OCI-M2 (cell line): ENCODE data around the gene ZNF507.
"Not testable (repeated sequence)": the region's sequence is repeated elsewhere in the genome, so short reads cannot be mapped to it uniquely, and the experiment has no call there.

Experiments used
- DNase-seq: peaks from one replicate; lab custom pipeline; 2025; ENCODE audit not compliant: unreplicated experiment; lab: John Stamatoyannopoulos, UW

Gene ZNF507

DNA sequence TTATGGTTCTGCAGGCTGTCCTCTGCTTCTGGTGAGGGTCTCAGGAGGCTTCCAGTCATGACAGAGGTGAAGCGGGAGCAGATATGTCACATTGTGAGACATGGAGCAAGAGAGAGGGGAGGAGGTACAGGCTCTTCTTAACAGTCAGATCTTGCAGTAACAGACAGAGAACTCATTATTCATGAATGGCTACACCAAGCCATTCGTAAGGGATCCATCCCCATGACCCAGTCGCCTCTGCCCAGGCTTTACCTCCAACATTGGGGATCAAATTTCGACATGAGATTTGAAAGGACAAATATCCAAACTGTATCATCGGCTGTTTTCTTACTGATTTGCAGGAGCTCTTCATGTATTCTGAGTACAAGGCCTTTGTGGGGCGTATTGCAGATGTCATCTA lies 21.7 kb downstream of the ZNF507 start:
- DNase-seq, result no peak

DNA sequence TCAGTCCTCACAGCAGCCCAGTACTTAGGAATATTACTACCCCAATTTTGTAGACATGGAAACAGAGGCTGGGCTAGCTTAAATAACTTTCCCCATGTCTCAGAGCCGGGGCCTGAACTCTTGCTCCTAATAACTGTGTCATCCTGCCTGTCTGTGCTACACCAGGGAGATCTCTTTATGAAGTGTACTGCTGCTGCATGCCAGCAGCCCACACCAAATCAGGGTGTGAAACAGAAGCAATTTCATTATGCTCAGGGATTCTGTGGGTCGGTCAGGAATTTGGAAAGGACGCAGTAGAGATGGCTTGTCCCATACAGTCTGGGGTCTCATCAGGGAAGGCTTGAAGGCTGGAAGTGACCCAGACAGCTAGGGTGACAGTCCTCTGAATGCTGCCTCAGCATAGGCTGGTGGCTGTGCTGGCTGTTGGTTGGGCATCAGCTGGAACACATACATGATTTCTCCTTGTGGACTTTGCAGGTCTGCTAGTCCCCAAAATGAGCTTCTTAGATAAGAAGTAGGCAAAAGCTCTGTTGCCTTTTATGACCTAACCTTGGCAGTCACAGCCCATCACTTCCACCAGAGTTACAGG lies 22.6 kb downstream of the ZNF507 start:
- no peak for DNase-seq

DNA sequence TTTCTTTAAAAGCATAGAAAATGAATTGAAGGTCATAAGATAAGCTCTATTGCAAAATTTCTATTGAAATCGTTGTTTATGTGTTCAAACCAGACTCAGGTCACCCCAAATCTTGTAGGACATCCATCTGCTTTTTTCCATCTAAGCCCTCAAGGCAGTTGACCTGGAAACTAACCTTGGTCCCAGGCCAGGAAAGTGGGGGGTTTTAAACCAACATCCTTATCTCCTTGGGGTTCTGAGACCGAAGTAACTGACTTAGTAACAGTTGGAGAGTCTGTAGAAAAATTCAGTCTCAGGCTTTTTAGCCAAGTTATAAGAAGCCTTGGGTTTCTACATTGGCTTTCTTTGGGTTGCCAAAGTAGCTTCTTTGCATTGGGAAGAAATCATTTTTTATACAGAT lies 23.4 kb downstream of the ZNF507 start:
- no peak for DNase-seq

DNA sequence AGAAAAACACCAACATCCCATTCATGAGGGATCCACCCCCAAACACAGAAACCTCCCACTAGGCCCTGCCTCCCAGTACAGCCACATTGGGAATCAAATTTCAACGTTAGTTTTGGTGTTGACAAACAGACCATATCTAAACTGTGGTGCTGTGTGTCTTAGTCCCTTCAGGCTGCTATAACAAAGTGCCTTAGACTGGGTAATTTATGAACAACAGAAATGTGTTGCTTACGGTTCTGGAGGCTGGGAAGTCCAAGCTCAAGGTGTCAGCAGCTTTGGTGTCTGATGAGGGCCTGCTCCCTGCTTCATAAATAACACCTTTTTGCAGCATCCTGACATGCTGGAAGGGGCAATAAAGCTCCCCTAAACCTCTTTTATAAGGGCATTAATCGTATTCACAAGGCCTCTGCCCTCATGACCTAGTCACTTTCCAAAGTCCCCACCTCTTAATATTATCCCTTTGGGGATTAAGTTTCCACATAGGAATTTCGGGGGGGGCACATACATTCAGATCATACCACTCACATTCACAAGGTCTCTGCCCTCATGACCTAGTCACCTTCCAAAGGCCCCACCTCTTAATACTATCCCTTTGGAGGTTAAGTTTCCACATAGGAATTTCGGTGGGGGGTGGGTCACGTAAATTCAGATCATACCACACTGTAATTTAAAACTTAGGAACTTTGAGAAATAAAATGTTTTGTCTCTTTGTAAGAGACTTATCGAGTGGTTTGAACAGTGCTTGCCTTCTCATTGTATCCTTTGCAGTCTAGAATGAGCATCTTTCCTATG lies 27.5 kb downstream of the ZNF507 start:
- no peak for DNase-seq

DNA sequence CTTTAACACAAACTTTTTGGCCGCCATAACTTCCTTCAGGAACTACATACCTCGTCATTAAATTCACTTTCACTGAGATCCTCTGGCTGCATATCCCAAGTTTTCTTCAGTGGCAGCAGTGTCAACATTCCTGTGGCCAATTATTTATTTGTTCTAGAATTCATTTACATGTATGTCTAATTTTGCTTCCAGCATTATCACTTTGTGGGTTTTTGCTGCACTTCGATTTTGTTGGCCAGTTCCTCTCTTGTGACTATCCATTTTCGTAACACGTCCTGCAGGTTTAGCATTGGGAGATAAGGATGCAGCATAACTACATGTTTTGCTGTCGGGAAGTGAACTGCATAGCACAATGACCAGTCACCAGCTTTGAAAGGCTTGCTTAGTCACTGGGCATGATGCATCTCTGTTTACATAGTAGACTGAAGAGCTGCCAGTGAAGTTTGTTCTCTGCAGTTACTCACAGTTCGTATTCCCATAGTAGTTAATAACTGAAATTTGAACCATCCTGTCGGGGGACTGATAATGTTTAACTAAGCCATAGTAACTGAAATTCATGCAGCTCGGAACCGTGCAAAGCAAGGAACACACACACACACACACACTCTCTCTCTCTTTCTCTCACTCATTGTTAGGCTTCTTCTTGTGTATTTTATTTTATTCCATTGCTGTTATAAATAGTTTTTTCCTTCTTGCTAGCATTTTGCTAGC lies 28.3 kb downstream of the ZNF507 start:
- DNase-seq, result peak; percentile 99

DNA sequence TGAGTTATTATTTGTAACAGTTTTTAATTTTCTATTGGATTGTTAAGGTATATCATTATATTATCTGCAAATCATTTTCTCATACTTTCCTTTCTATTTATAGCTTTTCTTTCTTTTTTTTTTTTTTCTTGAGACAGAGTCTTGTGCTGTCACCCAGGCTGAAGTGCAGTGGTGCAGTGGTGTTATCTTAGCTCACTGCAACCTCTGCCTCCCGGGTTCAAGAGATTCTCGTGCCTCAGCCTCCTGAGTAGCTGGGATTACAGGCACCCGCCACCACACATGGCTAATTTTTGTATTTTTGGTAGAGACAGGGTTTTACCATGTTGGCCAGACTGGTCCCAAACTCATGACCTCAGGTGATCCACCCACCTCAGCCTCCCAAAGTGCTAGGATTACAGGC lies 29.0 kb downstream of the ZNF507 start:
- DNase-seq, result not testable (repeated sequence)

DNA sequence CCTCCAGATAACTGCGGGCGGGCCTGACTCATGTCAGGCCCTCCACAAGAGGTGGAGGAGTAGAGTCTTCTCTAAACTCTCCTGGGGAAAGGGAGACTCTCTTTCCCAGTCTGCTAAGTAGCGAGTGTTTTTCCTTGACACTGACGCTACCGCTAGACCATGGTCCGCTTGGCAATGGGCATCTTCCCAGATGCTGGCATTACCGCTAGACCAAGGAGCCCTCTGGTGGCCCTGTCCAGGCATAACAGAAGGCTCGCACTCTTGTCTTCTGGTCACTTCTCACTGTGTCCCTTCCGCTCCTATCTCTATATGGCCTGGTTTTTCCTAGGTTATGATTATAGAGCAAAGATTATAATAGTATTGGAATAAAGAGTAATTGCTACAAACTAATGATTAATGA lies 31.7 kb downstream of the ZNF507 start:
- not testable (repeated sequence) for DNase-seq

DNA sequence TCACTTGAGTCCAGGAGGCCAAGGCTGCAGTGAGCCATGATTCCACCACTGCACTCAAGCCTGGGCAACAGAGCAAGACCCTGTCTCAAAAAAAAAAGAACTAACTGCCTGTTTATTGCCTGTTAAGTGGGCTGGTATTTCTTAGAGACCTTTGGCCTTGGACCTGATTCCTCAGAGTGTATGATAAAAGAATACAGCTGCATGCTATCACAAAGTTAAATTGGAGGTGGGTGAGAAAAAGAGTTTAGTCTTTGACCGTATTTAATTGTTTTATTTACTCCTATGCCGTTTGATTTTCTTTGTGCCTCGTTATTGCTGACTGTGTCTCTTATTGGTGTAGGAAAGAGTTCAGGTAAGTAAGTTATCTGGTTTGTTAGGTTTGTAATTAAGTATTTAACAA lies 34.9 kb downstream of the ZNF507 start:
- no peak for DNase-seq

DNA sequence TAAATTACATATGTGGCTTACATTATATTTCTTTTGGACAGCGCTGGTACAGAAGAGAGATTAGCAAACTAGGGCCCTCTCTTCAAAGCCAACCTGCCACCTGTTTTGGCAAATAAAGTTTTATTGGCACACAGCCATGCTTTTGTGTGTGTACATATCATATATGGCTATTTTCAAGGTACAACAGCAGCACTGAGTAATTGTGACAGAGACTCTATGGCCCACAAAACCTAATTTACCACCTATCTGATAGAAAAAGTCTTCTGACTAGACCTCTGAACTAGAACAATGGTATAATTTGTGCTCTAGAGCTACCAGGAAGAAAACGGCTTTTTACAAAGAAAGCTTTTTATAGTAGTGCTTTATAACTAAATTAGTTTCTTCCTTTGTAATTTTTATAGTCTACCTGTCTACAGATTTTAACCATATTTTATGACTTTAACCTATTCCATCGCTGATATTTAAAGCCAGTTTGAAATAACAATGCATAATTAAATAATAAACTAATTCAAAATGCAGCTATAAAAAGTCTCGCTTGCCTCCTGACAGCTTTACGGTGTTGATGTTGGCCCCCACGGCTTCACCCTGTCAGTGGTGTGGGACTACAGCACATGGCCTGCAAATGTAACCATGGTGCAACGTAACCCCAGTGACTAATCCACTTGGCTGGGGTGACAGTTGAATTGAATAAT lies 42.4 kb downstream of the ZNF507 start:
- DNase-seq, result no peak

DNA sequence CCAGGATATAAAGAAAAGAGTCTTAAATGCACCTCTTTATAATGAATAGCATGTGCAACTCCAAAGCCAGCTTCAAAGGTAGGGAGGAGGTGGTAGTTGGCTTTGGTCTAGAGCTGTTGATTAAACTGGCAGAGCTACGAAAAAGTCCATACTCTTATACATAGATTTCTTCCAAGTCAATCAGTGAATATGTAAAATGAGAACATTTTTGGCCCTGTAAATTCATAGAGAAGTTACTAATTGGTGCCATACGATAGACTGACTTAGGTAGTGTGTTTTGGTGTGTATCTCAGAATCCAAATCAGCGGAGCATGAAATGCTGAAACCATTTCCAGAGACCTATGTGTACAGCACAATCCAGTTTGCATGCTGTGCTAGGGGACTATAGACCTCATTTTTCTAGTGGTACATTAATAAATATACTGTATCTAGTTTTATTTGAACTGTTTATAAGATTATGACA lies 43.0 kb downstream of the ZNF507 start:
- no peak for DNase-seq

DNA sequence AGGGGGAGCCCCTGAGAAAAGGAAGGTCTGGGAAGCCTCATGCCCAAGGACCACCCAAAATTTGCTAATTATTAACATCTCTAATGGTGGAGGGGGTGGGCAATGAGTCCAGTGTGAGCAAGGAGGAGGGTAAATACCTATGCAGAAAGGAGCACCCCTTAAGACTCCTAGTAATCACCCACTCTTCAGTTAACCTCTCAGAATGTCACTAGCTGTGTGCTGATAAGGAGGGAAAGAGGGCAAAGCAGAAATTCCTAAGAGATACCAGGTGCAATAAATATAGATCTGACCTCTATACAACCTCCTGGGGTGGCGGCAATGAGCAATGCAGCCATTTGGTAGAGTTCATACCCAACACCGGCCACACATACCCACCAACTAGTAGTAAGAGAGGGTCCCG lies 47.5 kb downstream of the ZNF507 start:
- DNase-seq, result no peak

DNA sequence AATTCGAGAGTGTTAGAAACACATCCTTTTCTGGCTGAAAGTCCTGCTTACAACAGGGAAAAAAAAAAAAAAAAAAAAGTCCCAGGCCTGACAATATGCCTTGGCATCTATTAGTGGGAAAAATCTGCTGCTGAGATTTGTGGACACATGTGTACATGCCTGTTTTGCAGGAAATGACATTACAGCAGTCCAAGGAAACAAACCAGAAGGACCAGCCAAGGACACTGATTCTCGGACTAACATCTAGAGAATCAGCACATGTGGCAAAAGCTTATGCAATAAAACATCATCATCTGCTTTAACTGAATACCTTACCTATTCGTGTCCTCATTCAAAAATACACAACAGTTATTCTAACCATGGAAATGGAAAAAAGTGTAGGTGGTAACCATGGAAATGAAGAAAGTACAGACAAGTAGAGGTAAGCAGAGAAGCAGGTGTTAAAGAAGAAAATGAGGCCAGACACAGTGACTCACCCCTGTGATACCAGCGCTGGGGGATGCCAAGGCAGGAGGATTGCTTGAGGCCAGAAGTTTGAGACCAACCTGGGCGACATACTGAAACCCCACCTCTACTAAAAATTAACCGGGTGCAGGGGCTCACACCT lies 50.7 kb downstream of the ZNF507 start:
- no peak for DNase-seq

DNA sequence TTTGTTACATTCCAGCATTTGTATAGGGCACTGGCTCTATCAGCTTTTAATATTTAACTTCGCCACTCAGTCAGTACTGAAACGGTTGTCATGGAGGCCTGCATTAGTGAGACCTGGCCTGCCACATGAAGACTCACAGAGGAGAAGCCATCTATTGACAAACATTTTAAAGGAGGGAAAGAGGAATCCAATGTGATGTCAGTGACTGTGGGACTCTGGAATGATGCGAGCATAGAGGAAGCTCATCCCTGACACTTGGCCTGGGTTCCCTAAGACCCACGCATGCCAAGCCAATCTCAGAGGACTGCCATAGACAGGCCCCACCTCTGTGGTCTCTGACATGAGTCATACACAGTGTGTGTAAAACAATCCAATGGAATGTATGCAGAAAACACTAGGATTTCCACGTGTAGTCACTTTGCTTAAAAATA lies 52.3 kb downstream of the ZNF507 start:
- DNase-seq, result no peak

DNA sequence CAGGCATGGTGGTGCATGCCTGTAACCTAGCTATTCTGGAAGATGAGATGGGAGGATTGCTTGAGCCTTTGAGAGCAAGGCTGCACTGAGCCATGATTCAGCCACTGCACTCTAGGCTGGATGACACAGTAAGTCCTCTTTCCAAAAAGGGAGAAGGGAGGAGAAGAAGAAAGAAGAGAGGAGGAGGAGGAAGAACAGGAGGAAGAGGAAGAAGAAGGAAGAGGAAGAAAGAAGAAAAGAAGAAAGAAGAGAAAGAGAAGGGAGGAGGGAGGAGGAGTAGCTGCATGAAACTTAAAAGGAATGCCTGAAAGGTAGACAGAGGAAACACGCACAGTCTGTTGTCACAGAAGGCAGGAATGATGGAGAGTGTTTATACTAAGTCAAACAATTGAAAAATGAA lies 56.6 kb downstream of the ZNF507 start:
- DNase-seq, result no peak

DNA sequence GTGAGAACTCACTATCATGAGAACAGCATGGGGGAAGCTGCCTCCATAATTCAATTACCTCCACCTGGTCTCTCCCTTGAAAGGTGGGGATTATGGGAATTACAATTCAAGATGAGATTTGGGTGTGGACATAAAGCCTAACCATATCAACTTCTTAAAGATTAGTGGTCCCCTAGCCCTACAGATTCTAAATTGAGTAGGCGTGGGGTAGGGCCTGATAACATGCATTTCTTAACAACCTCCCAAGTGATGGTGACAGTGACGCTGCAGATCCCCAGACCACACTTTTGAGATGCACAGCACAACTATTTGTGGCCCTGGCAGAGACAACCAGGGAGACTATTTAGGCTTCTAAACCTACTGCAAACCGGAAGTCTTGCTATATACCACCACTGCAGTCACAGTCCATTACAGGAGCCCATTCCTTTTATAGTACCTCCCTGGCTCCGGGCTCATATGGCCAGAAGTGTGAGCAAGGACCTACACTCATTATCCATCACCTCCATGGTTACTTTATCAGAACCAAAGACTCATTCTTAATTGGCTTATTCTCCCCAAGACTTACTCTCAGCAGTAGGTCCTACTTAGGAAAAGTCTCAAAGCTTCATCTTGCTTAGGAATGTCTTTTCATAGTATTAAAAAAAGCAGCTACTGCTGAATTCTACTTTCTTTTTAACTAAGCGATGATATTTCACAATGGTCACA lies 58.0 kb downstream of the ZNF507 start:
- no peak for DNase-seq

DNA sequence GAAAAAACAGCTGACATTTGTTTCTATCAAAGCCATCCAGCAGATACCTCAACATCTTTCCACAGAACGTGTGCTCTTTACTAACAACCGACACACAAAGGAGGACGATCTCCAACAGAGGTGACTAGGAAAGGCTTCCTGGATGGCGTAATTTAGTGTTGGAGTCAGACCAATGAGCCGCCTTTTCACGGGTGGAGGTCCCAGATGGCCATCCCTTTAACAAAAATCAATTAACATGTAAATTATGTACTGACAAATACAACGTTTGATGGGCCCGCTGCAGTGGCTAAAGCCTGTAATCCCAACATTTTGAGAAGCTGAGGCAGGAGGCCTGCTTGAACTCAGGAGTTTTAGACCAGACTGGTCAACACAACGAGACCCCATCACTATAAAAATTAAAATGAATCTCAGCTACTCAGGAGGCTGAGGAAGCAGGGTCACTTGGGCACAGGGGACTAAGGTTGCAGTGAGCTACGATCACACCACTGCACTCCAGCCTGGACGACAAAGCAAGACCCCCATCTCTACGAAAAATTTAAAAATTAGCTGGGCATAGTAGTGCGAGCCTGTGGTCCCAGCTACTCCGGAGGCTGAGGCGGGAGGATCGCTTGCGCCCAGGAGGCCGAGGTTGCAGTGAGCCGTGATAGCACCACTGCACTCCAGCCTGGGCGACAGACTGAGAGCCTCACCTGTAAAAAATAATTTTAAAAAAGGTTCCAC lies 59.0 kb downstream of the ZNF507 start:
- DNase-seq, result no peak

DNA sequence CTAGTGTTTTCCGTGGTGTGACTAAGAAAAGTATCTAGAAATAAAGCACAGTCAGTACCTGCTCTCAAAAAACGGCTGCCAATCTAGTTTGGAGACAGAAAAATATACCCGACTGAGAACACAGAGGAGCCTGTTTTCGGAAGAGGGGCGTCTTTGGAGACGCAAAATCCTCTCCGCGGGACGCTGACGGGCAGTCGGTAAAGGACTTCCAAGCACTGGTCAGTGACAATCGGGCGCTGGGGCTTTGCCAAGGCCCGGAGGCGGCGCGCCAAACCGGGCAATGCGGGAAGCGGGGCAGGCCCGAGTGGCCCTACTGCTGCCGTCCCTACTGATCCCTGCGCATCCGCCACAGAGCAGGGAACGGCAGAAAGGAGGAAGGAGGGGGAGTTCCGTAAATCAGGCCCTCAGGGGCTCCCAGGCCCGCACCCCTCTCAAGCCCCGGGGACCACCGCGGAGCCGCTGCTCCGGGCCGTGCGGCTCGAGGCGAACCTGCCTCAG lies 59.6 kb downstream of the ZNF507 start:
- no peak for DNase-seq

DNA sequence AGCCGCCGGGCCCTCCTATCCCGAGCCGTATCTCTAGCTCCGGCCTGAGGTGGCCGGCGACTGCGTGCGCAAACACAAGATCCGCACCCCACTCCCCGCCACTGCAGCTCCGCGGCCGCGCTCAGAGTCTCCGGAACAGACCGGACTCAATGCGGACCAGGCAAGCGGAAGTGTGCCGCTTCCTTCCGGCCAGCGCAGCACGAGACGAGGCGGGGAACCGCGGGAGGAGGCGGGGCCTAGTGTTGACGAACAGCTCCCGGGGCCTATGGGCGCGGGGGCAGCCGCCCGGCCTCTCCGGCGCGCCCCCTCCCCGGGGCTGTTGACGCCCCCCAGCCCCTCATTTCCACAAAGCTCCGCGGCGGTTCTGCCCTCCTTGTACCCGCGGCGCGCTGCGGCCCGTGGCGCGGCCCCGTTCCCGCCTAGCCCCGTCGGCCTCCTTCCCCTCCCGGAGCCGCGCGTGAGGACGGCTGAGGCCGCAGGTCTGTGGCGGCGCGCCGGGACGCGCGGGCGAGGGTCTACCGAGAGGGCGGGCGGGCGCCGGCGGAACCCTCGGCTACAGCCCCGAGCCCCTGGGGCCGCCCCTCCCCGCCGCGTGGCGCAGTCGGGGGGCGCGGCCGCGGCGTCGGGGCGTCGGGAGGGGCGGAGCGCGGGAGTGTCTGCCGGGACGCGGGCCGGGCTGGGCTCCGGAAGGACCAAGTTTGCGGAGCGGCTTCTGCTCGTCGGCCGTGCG lies 60.2 kb downstream of the ZNF507 start, which contains the start of gene DPY19L3:
Gene DPY19L3, plus strand, starts transcription at position 340 of the 730 bp plus-strand sequence. CDS start 2,484 bp downstream, outside the sequence.
- DNase-seq, result peak; percentile 96
